Tibial nerve (tissue), 4 donors: ENCODE measurements around the gene MLC1. TPM values are rescaled to one million over a fixed set of nuclear protein-coding genes. Genes with fewer than 3 reads are reported as not detected.

Experiments used
- DNase-seq, 2 donors: peaks; one replicate each; pipeline ENCODE4 v3.0.0-alpha.2; 2019; ENCODE audit warnings: low spot score in 2 of 2
- H3K27ac ChIP-seq, 4 donors: fragments of 200-600 bp; sonication (generic) in 3 of 4; one replicate each; pipeline ENCODE4 v1.5.1; 2017 to 2019; ENCODE audit warnings: mild to moderate bottlenecking in 1 of 4
- H3K27me3 ChIP-seq, 2 donors: fragments of 200-600 bp; sonication (generic) in 1 of 2; one replicate each; pipeline versions ENCODE4 v1.5.1 to v1.6.0; 2017 to 2019
- H3K36me3 ChIP-seq, 3 donors: fragments of 200-600 bp; sonication (generic); one replicate each; pipeline ENCODE4 v1.5.1; 2018 to 2019
- H3K4me1 ChIP-seq, 4 donors: fragments of 200-600 bp; sonication (generic) in 3 of 4; one replicate each; pipeline ENCODE4 v1.5.1; 2017 to 2019
- H3K4me3 ChIP-seq, 4 donors: fragments of 200-600 bp; sonication (generic) in 3 of 4; one replicate each; pipeline ENCODE4 v1.5.1; 2017 to 2019; ENCODE audit warnings: mild to moderate bottlenecking in 1 of 4, moderate library complexity in 1 of 4
- H3K9me3 ChIP-seq, 4 donors: fragments of 200-600 bp; sonication (generic) in 3 of 4; one replicate each; pipeline ENCODE4 v1.5.1; 2017 to 2019
- EP300 ChIP-seq, 2 donors: sonication (generic); formaldehyde crosslinking; IDR thresholded peaks; one replicate each; pipeline ENCODE4 v1.6.1; 2017; ENCODE audit warnings: antibody characterized with exemption in 2 of 2, mild to moderate bottlenecking in 1 of 2
- POLR2A ChIP-seq, 2 donors: fragments of 450-650 bp; IDR thresholded peaks; one replicate each; pipeline ENCODE4 v1.6.1; 2017; ENCODE audit warnings: antibody characterized with exemption in 2 of 2, mild to moderate bottlenecking in 2 of 2, moderate library complexity in 2 of 2
- WGBS, 2 donors: methylation state at CpG; one replicate each; pipeline ENCODE4 v1.1.5; 2018; 5-methylcytosine and 5-hydroxymethylcytosine counted together
- total RNA-seq, 4 donors: library from RNA; depleted of rRNA; stranded (reverse); fragments of >200 nt; gene quantifications; one replicate each; pipeline ENCODE4 v1.1.0, GENCODE V29; 2016
- TF ChIP-seq, protein P1 (sequence below), 5 experiments: fragments of 200-600 bp in 3 of 5; fragments of 450-650 bp in 2 of 5; sonication (generic) in 3 of 5; IDR thresholded peaks; one replicate each; pipeline ENCODE4 v1.5.1; 2016 to 2019; ENCODE audit warnings: antibody characterized with exemption in 5 of 5, mild to moderate bottlenecking in 3 of 5, moderate library complexity in 2 of 5

Gene MLC1
- total RNA-seq, 4 donors from 2014 or later, result not detected

DNA sequence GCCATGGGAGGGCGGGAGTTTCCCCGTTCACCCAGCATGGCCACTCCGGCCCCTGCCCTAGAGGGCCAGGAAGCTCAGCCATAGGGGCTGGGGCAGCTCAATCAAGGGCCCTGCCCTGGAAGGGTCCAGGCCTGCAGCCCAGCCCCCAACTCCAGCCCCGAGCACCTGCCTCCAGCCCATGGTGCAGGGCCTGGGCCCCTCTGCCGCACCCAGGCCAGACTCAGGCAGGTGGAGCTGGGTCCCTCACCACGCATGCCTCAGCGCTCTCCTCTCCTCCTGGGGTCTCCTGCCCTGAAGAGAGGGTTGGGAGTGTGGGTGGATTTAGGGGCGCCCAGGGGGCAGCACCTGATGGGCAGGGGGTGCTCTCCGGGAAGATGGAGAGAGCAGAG, 13.1 kb downstream of the MLC1 start:
- no peaks in the 10 kb centered on the region for H3K36me3 ChIP-seq
- H3K27ac ChIP-seq, result no peak overlapping the region
- DNase-seq, result no peak
- no peaks in the 10 kb centered on the region for H3K4me1 ChIP-seq
- no peaks in the 10 kb centered on the region for H3K9me3 ChIP-seq
- 89 to 90% methylated on average over 6 to 8 of the region's 9 CpGs for WGBS, 2 donors
- H3K27me3 ChIP-seq, result peaks cover 0 to 7% of the 10 kb centered on the region in 2 donors
- TF ChIP-seq POLR2A (IDR thresholded peaks at IDR 0.05), result no peak
- no peak for TF ChIP-seq EP300 (IDR thresholded peaks at IDR 0.05)
- TF ChIP-seq, protein P1, sequence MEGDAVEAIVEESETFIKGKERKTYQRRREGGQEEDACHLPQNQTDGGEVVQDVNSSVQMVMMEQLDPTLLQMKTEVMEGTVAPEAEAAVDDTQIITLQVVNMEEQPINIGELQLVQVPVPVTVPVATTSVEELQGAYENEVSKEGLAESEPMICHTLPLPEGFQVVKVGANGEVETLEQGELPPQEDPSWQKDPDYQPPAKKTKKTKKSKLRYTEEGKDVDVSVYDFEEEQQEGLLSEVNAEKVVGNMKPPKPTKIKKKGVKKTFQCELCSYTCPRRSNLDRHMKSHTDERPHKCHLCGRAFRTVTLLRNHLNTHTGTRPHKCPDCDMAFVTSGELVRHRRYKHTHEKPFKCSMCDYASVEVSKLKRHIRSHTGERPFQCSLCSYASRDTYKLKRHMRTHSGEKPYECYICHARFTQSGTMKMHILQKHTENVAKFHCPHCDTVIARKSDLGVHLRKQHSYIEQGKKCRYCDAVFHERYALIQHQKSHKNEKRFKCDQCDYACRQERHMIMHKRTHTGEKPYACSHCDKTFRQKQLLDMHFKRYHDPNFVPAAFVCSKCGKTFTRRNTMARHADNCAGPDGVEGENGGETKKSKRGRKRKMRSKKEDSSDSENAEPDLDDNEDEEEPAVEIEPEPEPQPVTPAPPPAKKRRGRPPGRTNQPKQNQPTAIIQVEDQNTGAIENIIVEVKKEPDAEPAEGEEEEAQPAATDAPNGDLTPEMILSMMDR (IDR thresholded peaks at IDR 0.05), result no peak
- H3K4me3 ChIP-seq, result no peak overlapping the region

DNA sequence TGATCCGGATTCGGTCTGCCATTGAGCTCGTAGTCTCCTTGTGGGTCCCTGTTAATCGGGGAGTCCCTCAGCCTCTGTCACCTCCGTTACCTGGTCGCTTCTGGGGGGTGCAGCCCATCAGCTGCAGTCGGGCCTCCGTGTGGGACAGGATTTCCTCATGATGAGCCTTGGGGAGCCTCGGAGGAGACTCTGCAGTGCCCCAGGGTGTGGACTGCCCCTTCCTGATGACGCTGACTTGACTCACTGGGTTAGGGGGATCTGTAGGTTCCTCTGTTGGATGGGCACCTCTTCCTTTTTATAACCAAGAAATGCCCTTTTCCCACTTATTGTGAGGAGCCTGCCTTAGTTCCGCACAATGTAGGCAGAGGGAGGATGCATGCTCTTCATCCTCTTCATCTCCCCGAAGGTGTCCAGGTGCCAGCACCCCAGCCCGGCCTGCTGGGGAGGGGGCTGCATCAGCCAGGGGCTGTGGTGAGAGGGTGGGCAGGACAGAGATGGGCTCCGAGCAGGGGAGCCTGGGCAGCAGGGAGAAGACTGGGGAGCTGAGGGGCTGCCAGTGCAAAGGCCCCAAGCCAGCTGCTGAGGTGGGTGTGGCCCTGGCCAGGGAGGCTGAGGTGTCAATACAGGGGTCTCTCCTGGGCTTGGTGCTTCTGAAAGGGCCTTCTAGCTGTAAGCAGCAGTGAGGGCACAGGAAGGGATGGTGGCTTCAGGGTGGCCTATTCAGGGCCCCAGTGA, 13.6 kb downstream of the MLC1 start:
- H3K4me3 ChIP-seq, result no peak overlapping the region
- H3K9me3 ChIP-seq, result no peaks in the 10 kb centered on the region
- H3K27me3 ChIP-seq, result peaks cover 0 to 7% of the 10 kb centered on the region in 2 donors
- no peak overlapping the region for H3K27ac ChIP-seq
- no peak for TF ChIP-seq EP300 (IDR thresholded peaks at IDR 0.05)
- no peak for TF ChIP-seq POLR2A (IDR thresholded peaks at IDR 0.05)
- WGBS, 2 donors, result 87 to 88% methylated on average over 14 of the region's 14 CpGs
- H3K36me3 ChIP-seq, result no peaks in the 10 kb centered on the region
- no peaks in the 10 kb centered on the region for H3K4me1 ChIP-seq
- DNase-seq, result no peak

DNA sequence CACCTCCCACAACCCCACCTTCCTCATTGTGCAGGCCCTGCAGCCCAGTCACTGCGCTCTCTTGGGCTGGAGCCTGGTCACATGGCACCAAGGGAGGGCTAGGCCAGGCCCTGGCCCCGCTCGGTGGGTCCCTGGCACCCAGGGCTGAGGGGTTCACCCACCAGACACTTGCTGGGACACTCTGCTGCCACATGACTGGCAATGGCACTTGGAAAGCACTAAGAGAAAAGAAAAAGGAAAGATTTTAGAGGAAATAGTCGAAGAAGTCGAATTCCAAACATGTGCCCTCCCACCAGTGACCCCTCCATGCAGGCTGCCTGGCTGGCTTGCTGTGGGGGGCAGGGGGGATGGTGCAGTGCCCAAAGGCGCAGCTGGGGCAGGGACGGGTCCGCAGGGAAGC, 14.9 kb downstream of the MLC1 start:
- Histone ChIP-seq H3K27ac (no peak overlapping the region), H3K36me3 (no peaks in the 10 kb centered on the region), H3K4me1 (no peaks in the 10 kb centered on the region), H3K27me3 (peaks cover 0 to 9% of the 10 kb centered on the region in 2 donors), H3K4me3 (no peak overlapping the region), H3K9me3 (no peaks in the 10 kb centered on the region)
- TF ChIP-seq, protein P1 (IDR thresholded peaks at IDR 0.05), result no peak
- TF ChIP-seq EP300 (IDR thresholded peaks at IDR 0.05) (no peak), POLR2A (IDR thresholded peaks at IDR 0.05) (no peak)
- WGBS, 2 donors, result 62 to 73% methylated on average over 8 of the region's 8 CpGs
- DNase-seq, result no peak

DNA sequence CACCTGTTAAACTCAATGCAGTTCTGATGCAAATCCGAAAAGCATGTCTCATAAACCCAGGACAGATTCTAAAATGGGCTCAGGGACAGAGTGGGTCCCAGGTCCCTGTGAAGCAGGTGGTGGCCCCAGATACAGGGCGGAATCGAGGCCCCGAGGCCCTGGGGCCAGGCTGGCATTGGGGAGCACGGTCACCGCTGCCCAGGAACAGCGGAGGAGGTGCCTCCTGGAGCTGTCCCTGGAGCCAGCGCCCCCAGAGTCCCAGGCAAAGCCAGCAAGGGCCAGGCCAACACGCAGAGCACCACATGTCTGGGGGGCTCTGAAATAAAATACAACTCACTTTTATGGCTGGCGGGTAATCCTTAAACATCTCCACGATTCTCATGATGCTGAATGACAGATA, 17.1 kb downstream of the MLC1 start:
- Histone ChIP-seq H3K9me3 (no peaks in the 10 kb centered on the region), H3K4me3 (no peak overlapping the region), H3K27me3 (peaks cover 0 to 12% of the 10 kb centered on the region in 2 donors), H3K36me3 (no peaks in the 10 kb centered on the region), H3K4me1 (no peaks in the 10 kb centered on the region), H3K27ac (no peak overlapping the region)
- no peak for DNase-seq
- WGBS, 2 donors, result 77 to 82% methylated on average over 5 to 11 of the region's 11 CpGs
- TF ChIP-seq EP300 (IDR thresholded peaks at IDR 0.05), result no peak
- no peak for TF ChIP-seq POLR2A (IDR thresholded peaks at IDR 0.05)
- TF ChIP-seq, protein P1 (IDR thresholded peaks at IDR 0.05), result no peak

DNA sequence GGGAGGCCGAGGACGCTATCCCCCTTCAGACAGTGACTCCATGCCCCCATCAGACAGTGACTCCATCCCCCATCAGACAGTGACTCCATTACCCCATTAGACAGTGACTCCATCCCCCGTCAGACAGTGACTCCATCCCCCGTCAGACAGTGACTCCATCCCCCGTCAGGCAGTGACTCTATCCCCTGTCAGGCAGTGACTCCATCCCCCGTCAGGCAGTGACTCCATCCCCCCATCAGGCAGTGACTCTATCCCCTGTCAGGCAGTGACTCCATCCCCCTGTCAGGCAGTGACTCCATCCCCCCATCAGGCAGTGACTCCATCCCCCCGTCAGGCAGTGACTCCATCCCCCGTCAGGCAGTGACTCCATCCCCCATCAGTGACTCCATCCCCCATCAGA, 18.0 kb downstream of the MLC1 start:
- Histone ChIP-seq H3K27me3 (peaks cover 0 to 12% of the 10 kb centered on the region in 2 donors), H3K4me3 (no peak overlapping the region), H3K36me3 (no peaks in the 10 kb centered on the region), H3K9me3 (no peaks in the 10 kb centered on the region), H3K4me1 (no peaks in the 10 kb centered on the region), H3K27ac (no peak overlapping the region)
- no peak for DNase-seq
- TF ChIP-seq EP300 (IDR thresholded peaks at IDR 0.05) (no peak), POLR2A (IDR thresholded peaks at IDR 0.05) (no peak)
- TF ChIP-seq, protein P1 (IDR thresholded peaks at IDR 0.05), result no peak
- 73 to 78% methylated on average over 6 to 7 of the region's 8 CpGs for WGBS, 2 donors
